Keratinocyte (primary cell): ENCODE measurements around the gene CT45A1. TPM values are rescaled to one million over a fixed set of nuclear protein-coding genes. Genes with fewer than 3 reads are reported as not detected.

Experiments
- DNase-seq: peaks from one replicate; pipeline ENCODE4 v3.0.0-alpha.2; 2011; ENCODE audit warnings: low read depth, missing footprints, low spot score
- FAIRE-seq: peaks from 2 replicates; lab custom pipeline; 2011; peaks lifted over from hg19 to GRCh38; lab: Jason Lieb, UNC
- H2AFZ ChIP-seq: 2 replicates; pipeline ENCODE4 v1.6.0; 2012; ENCODE audit warnings: low read length, control low read depth, inconsistent platforms; ENCODE audit not compliant: control insufficient read depth
- H3K27ac ChIP-seq: 2 replicates; pipeline ENCODE4 v1.5.1; 2011; ENCODE audit warnings: low read length; ENCODE audit not compliant: control insufficient read depth, insufficient read depth
- H3K27me3 ChIP-seq: 3 replicates; pipeline ENCODE4 v1.6.0; 2011; ENCODE audit warnings: low read length; ENCODE audit not compliant: control insufficient read depth, insufficient read depth; ENCODE audit errors: extremely low read depth
- H3K36me3 ChIP-seq, 2 experiments: 2 replicates in 1 of 2; 3 replicates in 1 of 2; pipeline ENCODE4 v1.5.1; 2011; ENCODE audit warnings: low read length in 2 of 2, mild to moderate bottlenecking in 1 of 2; ENCODE audit not compliant: control insufficient read depth in 2 of 2, insufficient read depth in 2 of 2; ENCODE audit errors: extremely low read depth in 1 of 2
- H3K4me1 ChIP-seq: 3 replicates; pipeline ENCODE4 v1.5.1; 2011; ENCODE audit warnings: low read length; ENCODE audit not compliant: control insufficient read depth, insufficient read depth; ENCODE audit errors: extremely low read depth
- H3K4me2 ChIP-seq: 3 replicates; pipeline ENCODE4 v1.6.0; 2011; ENCODE audit warnings: low read depth, low read length; ENCODE audit not compliant: control insufficient read depth, insufficient read depth; ENCODE audit errors: extremely low read depth
- H3K4me3 ChIP-seq, 3 experiments: fragments of 200-600 bp in 1 of 3; sonication (generic) in 1 of 3; 2 replicates in 2 of 3; 3 replicates in 1 of 3; pipeline ENCODE4 v1.5.1; 2011 to 2016; ENCODE audit warnings: low read length in 3 of 3, mild to moderate bottlenecking in 3 of 3, control low read depth in 2 of 3, inconsistent platforms in 1 of 3, low read depth in 1 of 3, mixed read lengths in 1 of 3, mixed run types in 1 of 3, moderate library complexity in 1 of 3; ENCODE audit not compliant: control insufficient read depth in 2 of 3, insufficient read depth in 2 of 3; ENCODE audit errors: extremely low read depth in 1 of 3
- H3K79me2 ChIP-seq: 2 replicates; pipeline ENCODE4 v1.6.0; 2012; ENCODE audit warnings: low read length; ENCODE audit not compliant: control insufficient read depth, insufficient read depth
- H3K9ac ChIP-seq: 3 replicates; pipeline ENCODE4 v1.6.0; 2011; ENCODE audit warnings: low read length; ENCODE audit not compliant: control insufficient read depth, insufficient read depth; ENCODE audit errors: extremely low read depth
- H3K9me1 ChIP-seq: 3 replicates; pipeline ENCODE4 v1.6.0; 2011; ENCODE audit warnings: low read length; ENCODE audit not compliant: control insufficient read depth, insufficient read depth; ENCODE audit errors: extremely low read depth
- H3K9me3 ChIP-seq: 2 replicates; pipeline ENCODE4 v1.5.1; 2012; ENCODE audit warnings: low read depth, low read length; ENCODE audit not compliant: control insufficient read depth
- H4K20me1 ChIP-seq: 3 replicates; pipeline ENCODE4 v1.6.0; 2011; ENCODE audit warnings: low read length; ENCODE audit not compliant: control insufficient read depth, insufficient read depth; ENCODE audit errors: extremely low read depth
- CTCF ChIP-seq, 3 experiments: IDR thresholded peaks in 1 of 3; conservative IDR thresholded peaks in 1 of 3; optimal IDR thresholded peaks in 1 of 3; 2 replicates in 2 of 3; 3 replicates in 1 of 3; pipeline versions ENCODE3 to v1.5.1; 2011; ENCODE audit warnings: low read length in 3 of 3, mild to moderate bottlenecking in 3 of 3, moderate library complexity in 2 of 3, control low read depth in 1 of 3, inconsistent platforms in 1 of 3; ENCODE audit not compliant: insufficient read depth in 2 of 3; ENCODE audit errors: extremely low read depth in 1 of 3
- EZH2 ChIP-seq: IDR thresholded peaks from one replicate; pipeline ENCODE4 v1.6.1; 2012; ENCODE audit warnings: inconsistent platforms, mild to moderate bottlenecking, low read length, moderate library complexity
- dilution Hi-C: fragments of 300-500 bp; cut with MboI; formaldehyde crosslinking; loops from one replicate; pipeline ENCODE4 v1.7.0; 2020; ENCODE audit warnings: low sequenced_read_pairs; ENCODE audit not compliant: extremely low pct_ligation_motif_present
- polyA plus RNA-seq, 5 experiments: library from polyadenylated mRNA; depleted of rRNA in 3 of 5; stranded (reverse) in 3 of 5; stranded (forward) in 1 of 5; unstranded in 1 of 5; fragments of >200 nt; gene quantifications; 1 replicate in 1 of 5; 2 replicates in 3 of 5; 3 replicates in 1 of 5; pipeline versions ENCODE4 v1.2.1 to v1.2.3, GENCODE V29; 2011 to 2012; ENCODE audit warnings: missing spikeins in 2 of 5, low read depth in 1 of 5, low replicate concordance in 1 of 5

The CT45A1 gene
- polyA plus RNA-seq, 1 donor (not counting 4 experiments of a cell fraction or from before 2014, with no cell fraction given), result not detected

- Histone ChIP-seq H3K9me1 (no peaks in the 10 kb centered on the region), H3K9ac (no peak overlapping the region), H3K4me1 (no peaks in the 10 kb centered on the region), H4K20me1 (no peaks in the 10 kb centered on the region), H3K4me3 (no peak overlapping the region), H3K36me3 (no peaks in the 10 kb centered on the region), H3K79me2 (no peaks in the 10 kb centered on the region), H3K4me2 (no peak overlapping the region), H2AFZ (no peak overlapping the region), H3K27ac (no peak overlapping the region), H3K27me3 (peaks cover 2% of the 10 kb centered on the region), H3K9me3 (no peaks in the 10 kb centered on the region)
- DNase-seq (no peak), FAIRE-seq (no peak)
- TF ChIP-seq EZH2, result no peak
- no peak for TF ChIP-seq CTCF (optimal IDR thresholded peaks at IDR 0.05 in 1 of 3, IDR thresholded peaks at IDR 0.05 in 1 of 3, conservative IDR thresholded peaks at IDR 0.05 in 1 of 3; ENCODE audit: extremely low read depth in 1 of 3, insufficient read depth in 2 of 3, low read length in 3 of 3)
- dilution Hi-C loops, result no loop called here
Measured at GRCh38 chrX:135697601-135698000, 15.8 kb upstream of the CT45A1 start.

GRCh38 chrX:135698924-135699323, 14.5 kb upstream of the CT45A1 start:
- H2AFZ ChIP-seq, result no peak overlapping the region
- H3K4me3 ChIP-seq, result no peak overlapping the region
- H3K27ac ChIP-seq, result no peak overlapping the region
- no peak for DNase-seq
- H3K79me2 ChIP-seq, result no peaks in the 10 kb centered on the region
- dilution Hi-C loops, result no loop called here
- FAIRE-seq, result no peak
- no peaks in the 10 kb centered on the region for H4K20me1 ChIP-seq
- no peaks in the 10 kb centered on the region for H3K27me3 ChIP-seq
- TF ChIP-seq CTCF (optimal IDR thresholded peaks at IDR 0.05 in 1 of 3, IDR thresholded peaks at IDR 0.05 in 1 of 3, conservative IDR thresholded peaks at IDR 0.05 in 1 of 3; ENCODE audit: extremely low read depth in 1 of 3, insufficient read depth in 2 of 3, low read length in 3 of 3) (no peak), EZH2 (no peak)
- H3K4me2 ChIP-seq, result no peak overlapping the region
- no peaks in the 10 kb centered on the region for H3K9me3 ChIP-seq
- H3K9me1 ChIP-seq, result no peaks in the 10 kb centered on the region
- no peak overlapping the region for H3K9ac ChIP-seq
- no peaks in the 10 kb centered on the region for H3K4me1 ChIP-seq
- no peaks in the 10 kb centered on the region for H3K36me3 ChIP-seq
